ENCODE measurements around the gene CSAD.

The CSAD gene

DNA sequence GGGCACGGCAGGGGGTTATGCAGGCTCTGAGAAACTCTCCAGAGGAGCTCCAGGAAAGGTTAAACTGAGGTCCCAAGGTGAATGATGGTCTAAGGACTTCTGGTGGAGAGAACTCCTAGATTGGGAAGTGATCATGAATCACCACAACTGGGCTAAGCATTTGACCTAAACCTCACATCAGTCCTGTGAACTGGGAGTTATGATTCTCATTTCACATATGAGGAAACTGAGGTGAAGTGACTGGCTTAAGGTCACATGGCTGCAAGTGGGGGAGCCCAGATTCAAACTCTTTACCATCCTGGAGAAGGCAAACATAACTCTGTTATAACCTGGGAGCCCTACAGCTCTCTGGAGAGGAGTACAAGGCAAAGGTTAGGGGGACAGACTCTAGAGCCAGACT, 47.1 kb upstream of the CSAD start:
- H3K27ac ChIP-seq (ENCODE audit: low read depth, low read length): no peak overlapping the region

DNA sequence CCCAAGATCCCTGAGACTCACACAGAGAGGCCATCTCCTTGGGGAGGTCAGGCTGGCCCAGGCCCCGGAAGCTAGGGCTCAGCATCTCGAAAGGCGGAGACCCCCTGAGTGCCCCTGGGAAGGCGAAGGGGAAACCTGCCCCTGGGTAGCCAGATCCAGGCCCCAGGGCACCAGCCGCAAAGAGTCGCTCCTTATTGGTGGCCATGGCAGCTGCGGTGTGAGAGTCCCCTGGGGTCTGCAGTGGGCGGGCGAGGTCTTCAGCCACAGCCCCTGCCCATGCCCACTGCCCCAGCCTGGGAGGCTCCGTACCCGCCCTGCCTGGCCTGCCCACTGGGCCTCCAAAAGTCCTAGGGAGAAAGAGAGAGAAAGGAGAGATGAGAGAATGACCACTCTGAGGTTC, 46.6 kb upstream of the CSAD start:
- no peaks in the 10 kb centered on the region for H3K79me2 ChIP-seq (ENCODE audit: insufficient read depth, low read length)
- TF ChIP-seq, protein P1, sequence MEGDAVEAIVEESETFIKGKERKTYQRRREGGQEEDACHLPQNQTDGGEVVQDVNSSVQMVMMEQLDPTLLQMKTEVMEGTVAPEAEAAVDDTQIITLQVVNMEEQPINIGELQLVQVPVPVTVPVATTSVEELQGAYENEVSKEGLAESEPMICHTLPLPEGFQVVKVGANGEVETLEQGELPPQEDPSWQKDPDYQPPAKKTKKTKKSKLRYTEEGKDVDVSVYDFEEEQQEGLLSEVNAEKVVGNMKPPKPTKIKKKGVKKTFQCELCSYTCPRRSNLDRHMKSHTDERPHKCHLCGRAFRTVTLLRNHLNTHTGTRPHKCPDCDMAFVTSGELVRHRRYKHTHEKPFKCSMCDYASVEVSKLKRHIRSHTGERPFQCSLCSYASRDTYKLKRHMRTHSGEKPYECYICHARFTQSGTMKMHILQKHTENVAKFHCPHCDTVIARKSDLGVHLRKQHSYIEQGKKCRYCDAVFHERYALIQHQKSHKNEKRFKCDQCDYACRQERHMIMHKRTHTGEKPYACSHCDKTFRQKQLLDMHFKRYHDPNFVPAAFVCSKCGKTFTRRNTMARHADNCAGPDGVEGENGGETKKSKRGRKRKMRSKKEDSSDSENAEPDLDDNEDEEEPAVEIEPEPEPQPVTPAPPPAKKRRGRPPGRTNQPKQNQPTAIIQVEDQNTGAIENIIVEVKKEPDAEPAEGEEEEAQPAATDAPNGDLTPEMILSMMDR (IDR thresholded peaks at IDR 0.05; ENCODE audit: insufficient read depth, low read length, poor library complexity, severe bottlenecking): no peak
- no peak for TF ChIP-seq EZH2phosphoT487 (conservative IDR thresholded peaks at IDR 0.05; ENCODE audit: low read length)
- no peaks in the 10 kb centered on the region for H4K20me1 ChIP-seq (ENCODE audit: low read depth, low read length)
- H3K4me2 ChIP-seq (ENCODE audit: low read depth, low read length, poor library complexity, severe bottlenecking): no peak overlapping the region
- no peak overlapping the region for H3K4me3 ChIP-seq (ENCODE audit: insufficient read depth, low read length, poor library complexity, severe bottlenecking)
- H3K9me2 ChIP-seq (replicated peaks; ENCODE audit: insufficient read depth, low read length): no peaks in the 10 kb centered on the region
- H3K9ac ChIP-seq (ENCODE audit: low read length): no peak overlapping the region
- no peak overlapping the region for H3K27ac ChIP-seq (ENCODE audit: low read depth, low read length)
- no peaks in the 10 kb centered on the region for H3K36me3 ChIP-seq (ENCODE audit: low read length)
- H3F3A ChIP-seq (ENCODE audit: insufficient read depth): no peaks in the 10 kb centered on the region
- H2AFZ ChIP-seq (ENCODE audit: low read depth, low read length, severe bottlenecking): no peak overlapping the region
- H3K9me3 ChIP-seq (ENCODE audit: insufficient read depth, low read length): no peaks in the 10 kb centered on the region
- no peaks in the 10 kb centered on the region; the same call in 1 of the 2 replicates for H3K27me3 ChIP-seq (ENCODE audit: low read length)

More for the DNA sequence above, 47.1 kb upstream of the CSAD start:
- no peaks in the 10 kb centered on the region; the same call in 1 of the 2 replicates for H3K27me3 ChIP-seq (ENCODE audit: low read length)
- no peak overlapping the region for H3K9ac ChIP-seq (ENCODE audit: low read length)
- TF ChIP-seq, protein P1 (IDR thresholded peaks at IDR 0.05; ENCODE audit: insufficient read depth, low read length, poor library complexity, severe bottlenecking): no peak
- H4K20me1 ChIP-seq (ENCODE audit: low read depth, low read length): no peaks in the 10 kb centered on the region
- no peaks in the 10 kb centered on the region for H3K9me2 ChIP-seq (replicated peaks; ENCODE audit: insufficient read depth, low read length)
- H2AFZ ChIP-seq (ENCODE audit: low read depth, low read length, severe bottlenecking): no peak overlapping the region
- no peak overlapping the region for H3K4me2 ChIP-seq (ENCODE audit: low read depth, low read length, poor library complexity, severe bottlenecking)
- no peak overlapping the region for H3K4me3 ChIP-seq (ENCODE audit: insufficient read depth, low read length, poor library complexity, severe bottlenecking)
- no peaks in the 10 kb centered on the region for H3F3A ChIP-seq (ENCODE audit: insufficient read depth)
- no peaks in the 10 kb centered on the region for H3K79me2 ChIP-seq (ENCODE audit: insufficient read depth, low read length)
- H3K36me3 ChIP-seq (ENCODE audit: low read length): no peaks in the 10 kb centered on the region
- no peaks in the 10 kb centered on the region for H3K9me3 ChIP-seq (ENCODE audit: insufficient read depth, low read length)

DNA sequence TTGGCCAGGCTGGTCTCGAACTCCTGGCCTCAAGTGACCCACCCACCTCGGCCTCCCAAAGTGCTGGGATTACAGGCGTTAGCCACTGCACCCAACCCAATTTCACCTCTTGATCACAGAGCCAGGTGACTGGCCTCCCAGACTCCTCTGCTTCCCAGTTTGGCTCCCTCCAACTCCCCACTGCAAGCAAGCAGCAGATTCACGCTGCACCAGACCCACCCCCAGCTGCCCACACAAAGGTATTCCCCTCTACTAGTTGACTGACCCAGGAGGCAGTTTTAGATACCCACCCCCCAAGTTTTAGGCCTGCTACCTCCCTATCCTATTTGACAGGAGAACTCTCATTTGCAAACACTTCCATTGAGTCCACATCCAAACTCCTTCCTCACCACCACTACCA, 46.1 kb upstream of the CSAD start:
- Histone ChIP-seq H2AFZ (ENCODE audit: low read depth, low read length, severe bottlenecking) (no peak overlapping the region), H3K79me2 (ENCODE audit: insufficient read depth, low read length) (no peaks in the 10 kb centered on the region), H3K9me2 (replicated peaks; ENCODE audit: insufficient read depth, low read length) (no peaks in the 10 kb centered on the region), H4K20me1 (ENCODE audit: low read depth, low read length) (no peaks in the 10 kb centered on the region), H3K36me3 (ENCODE audit: low read length) (no peaks in the 10 kb centered on the region), H3K9ac (ENCODE audit: low read length) (no peak overlapping the region), H3K4me3 (ENCODE audit: insufficient read depth, low read length, poor library complexity, severe bottlenecking) (no peak overlapping the region), H3K27ac (ENCODE audit: low read depth, low read length) (no peak overlapping the region), H3K27me3 (ENCODE audit: low read length) (no peaks in the 10 kb centered on the region; the same call in 1 of the 2 replicates), H3K9me3 (ENCODE audit: insufficient read depth, low read length) (no peaks in the 10 kb centered on the region), H3K4me2 (ENCODE audit: low read depth, low read length, poor library complexity, severe bottlenecking) (no peak overlapping the region), H3F3A (ENCODE audit: insufficient read depth) (0 out of 2 replicates have a peak, but pooled peaks cover 3% of the 10 kb centered on the region)
- TF ChIP-seq, protein P1 (IDR thresholded peaks at IDR 0.05; ENCODE audit: insufficient read depth, low read length, poor library complexity, severe bottlenecking): no peak
- no peak for TF ChIP-seq EZH2phosphoT487 (conservative IDR thresholded peaks at IDR 0.05; ENCODE audit: low read length)
